OCI-M2 (cell line): ENCODE data around the gene FGFR1OP2.

Source experiments
- DNase-seq: peaks from one replicate; lab custom pipeline; 2025; ENCODE audit not compliant: unreplicated experiment; lab: John Stamatoyannopoulos, UW

Gene FGFR1OP2

DNA sequence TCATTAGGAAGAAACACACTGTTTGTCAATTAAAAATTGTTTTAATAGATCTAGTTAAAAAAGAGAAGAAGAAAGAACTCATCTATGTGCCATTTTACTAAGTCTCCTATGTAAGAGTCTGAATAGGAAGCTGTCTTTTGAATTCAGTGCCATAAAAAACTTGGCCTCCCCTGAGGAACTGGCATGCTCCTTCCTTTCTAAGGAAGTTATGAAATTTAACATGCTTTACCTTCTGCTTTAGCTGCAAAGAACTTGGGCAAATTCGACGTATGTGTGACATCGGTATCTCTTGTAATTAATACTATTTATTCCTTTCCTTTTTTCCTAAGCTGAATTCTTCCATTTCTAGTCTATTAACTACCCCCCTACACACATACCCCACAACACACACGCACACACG lies 63.4 kb downstream of the FGFR1OP2 start:
- no peak for DNase-seq

DNA sequence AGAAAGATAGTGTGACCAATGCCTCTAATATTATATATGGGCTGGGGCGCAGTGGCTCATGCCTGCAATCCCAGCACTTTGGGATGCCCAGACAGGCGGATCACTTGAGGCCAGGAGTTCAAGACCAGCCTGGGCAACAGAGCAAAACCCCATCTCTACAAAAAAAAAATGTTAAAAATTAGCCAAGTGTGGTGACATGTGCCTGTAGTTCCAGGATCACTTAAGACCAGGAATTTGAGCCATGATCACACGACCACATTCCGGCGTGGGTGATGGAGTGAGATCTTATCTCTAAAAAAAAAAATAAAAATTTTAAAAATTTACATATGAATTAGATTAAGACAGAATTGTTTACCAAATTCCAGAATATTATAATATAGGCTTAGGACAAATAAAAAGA lies 63.9 kb downstream of the FGFR1OP2 start:
- DNase-seq, result no peak

DNA sequence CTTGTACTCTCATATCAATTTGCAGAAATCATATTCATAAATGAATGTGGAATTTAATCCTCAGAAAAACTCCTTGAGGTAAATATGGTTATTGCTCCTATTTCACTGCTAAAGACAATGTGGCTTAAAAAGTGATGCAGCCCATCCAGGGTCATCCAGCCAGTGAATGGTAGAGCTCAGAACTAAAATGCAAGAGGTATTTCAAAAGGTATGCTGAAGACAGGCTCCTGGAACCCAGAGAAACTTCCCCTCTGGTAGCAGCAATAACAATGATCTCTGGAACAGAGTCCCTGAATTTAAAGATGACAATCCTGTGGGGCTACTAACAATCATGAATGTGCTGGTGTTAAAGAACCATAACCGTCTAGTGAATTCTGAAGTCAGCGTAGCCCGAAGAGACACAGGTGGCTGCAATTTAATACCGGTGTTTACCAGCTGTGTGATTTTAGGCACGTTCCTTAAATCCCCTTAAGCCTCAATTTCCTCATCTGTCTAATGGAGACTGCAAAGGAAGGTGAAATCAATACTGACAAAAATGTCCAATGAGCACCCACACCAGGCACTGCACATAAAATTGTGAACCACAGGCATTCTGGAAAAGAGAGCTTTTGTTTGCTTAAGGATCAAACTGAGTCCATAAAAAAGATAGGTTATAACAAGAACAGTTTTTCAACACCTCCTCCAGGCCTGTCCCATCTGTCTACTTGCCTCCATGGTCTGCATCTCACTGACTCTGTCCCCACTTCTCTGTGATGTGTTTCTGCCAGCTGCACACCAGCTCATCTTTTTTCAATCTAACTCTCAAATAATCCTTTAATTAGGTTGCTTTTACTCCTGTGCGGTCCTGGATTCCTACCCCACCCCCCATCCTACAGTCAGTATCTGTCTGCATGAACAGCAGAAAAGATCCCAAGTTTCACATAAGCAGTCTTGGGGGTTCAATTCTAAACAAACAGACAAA lies 65.4 kb downstream of the FGFR1OP2 start:
- no peak for DNase-seq

DNA sequence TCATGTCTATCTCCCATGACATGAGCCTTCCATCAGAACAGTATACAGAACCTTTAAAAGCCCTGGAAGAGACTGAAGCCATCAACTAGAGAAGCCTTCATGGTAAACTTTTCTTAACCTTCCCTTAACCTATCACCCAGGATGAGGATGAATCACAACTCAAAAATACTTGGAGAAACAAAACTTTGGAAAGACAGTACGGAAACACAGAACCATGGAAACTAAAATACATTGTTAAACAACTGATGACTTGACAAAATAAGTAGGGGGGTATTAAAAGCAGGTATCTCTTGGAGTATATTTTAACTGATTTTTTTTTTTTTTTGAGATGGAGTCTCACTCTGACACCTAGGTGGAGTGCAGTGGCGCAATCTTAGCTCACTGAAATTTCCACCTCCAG lies 67.2 kb downstream of the FGFR1OP2 start:
- DNase-seq, result no peak

DNA sequence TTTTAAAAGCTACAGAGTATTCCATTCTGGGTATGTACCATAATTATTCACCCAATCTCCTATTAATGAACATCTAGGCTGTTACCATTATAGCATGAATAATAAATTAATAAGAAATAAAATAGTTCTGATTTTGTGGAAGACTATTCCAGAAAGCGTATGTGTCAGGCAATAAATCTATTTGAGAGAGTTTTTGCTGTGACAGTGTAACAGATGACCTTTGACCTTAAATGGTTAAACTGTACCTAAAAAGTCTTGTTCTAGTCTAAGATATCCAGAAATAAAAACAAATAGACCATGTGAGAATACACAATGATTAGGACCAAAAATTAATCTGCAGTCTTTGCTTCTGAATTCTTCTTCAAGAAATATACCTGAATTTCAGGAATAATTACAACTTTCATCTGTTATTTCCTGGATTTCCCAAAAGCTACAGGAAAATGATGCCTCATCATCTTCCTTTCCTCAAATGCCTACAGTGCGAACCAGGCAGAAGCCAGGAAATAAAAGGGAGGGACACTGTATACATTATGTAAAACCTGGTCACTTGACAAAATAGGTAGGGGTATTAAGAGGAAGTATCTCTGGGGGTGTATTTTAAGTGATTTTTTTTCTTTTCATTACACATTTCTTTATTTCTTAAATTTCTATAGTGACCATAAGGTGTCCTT lies 68.7 kb downstream of the FGFR1OP2 start:
- DNase-seq, result no peak

DNA sequence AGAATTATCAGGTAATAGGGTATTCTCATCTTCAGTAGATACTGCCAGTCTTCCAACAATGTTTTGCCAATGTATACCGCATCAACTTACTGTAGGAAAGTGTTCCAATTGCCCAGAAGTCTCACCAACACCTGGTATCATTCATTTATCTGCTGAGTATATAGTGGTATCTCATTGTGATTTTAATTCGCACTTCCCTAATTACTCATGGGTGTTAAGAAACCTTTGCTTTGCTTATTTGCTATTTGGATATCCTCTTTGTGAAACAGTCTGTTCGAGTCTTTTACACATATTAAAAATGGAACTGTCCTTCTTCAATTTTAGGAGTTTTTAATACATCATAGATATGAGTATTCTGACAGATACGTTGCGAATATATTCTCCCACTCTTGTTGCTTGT lies 69.8 kb downstream of the FGFR1OP2 start:
- no peak for DNase-seq

DNA sequence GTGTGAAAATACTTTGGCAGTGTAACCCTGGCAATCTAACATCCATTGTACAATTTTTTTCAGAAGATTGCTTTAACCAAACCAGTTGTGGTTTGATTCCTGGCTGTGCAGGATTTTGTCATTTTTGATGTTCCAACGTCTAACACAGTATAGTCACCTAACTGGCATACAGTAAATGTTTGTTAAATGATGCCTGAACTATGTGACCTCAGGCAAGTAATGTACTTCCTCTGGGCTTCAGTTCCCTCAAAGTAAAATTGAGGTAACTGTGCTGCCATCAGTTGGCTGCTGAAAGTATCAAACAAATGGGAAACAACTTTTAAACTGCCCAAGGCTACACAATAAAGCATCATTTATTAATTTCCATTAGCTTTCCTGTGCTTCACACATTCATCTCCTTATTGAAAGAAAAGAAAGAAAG lies 71.6 kb downstream of the FGFR1OP2 start:
- no peak for DNase-seq

DNA sequence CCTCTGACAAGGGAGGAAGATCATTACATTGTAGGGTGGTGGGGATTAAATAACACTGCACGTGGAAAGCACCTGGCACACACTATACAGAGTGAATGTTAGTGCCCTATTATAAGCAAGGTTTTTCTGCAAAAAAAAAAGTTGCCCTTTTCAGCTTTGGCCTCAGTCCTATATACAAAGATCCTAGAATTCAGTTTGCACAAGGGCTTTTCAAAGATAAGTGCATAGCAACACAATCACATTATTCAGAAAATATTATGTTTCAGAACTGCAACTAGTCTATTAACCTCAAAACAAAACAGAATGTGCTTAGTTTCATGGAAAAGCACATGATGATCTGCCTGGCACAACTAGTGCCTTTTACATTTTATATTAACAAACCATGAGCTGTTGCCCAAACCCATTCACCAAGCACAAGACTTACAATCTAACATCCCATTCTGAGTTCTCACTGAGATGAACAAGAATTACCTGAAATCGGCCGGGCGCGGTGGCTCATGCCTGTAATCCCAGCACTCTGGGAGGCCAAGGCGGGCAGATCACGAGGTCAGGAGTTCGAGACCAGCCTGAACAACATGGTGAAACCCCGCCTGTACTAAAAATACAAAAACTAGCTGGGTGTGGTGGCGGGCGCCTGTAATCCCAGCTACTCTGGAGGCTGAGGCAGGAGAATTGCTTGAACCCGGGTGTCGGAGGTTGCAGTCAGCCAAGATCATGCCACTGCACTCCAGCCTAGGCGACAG lies 74.1 kb downstream of the FGFR1OP2 start:
- no peak for DNase-seq

DNA sequence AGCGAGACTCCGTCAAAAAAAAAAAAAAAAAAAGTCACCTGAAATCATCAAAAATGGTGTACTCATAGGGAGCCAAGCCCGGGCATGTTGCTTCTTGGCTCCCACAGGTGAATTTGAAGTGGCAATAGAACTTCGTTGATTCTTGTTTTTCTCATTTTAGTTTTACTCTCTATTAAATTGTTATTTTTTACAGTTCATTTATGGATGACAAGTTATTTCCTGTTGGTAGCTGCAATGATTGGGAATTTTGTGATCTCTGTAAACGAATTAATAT lies 74.6 kb downstream of the FGFR1OP2 start:
- no peak for DNase-seq

DNA sequence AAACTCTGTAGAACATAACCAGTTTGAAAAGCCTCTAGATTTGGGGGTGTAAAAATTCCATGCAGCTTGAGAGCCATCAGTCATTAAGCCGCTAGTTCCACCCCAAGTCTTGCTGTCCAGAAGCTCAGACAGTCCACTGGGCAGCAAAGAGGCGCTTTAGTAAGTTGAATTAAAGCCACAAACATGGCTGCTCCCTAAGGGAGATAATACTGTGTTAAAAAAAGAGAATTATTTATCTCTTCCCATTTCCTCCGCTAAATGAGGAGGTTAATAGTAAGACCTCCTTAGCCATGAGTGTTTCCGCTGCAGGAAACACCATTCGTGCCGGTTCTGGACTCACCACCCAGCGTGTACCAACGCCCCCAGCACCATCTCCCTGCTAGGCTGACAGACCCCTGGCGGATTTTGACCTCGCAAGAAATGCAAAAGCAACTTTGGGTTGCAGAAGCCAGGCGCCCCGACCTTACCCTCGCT lies 75.4 kb downstream of the FGFR1OP2 start:
- DNase-seq, result no peak

DNA sequence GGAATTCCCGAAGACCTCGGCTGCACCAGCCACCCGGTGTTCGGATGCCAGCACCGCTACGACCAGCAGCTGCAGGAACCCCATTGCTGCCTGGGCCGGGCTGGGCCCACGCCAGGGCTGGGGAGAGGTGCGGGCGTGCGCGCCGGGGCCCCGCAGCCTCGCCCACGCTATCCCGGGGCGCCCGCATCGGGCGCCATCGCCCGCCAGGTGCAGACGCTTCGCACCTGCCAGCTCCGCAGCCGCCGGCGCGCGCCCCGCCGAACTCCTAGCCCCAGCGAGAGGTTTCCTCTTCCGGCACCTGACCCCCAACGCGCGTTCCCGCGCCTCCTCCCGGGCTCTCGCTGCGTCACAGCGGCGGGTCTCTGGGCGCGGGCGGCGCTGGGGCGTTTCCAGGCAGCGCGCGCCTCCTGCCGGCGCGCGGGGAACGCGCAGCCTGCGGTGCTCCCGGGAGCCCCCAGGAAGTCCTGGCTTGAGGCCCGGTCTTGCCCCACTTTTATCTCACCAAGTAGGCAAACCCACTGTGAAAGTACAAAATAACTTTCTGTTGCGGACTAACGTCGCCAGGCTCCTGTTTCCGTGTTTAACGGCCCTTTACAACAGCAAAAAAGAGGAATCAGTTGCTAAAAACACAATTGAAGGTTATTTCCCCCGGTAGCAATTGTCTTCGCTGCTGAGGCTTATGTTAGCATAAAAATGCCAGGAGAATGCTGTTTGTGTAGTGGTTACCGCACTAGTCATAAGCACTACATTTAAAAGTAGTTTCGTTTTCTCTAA lies 76.0 kb downstream of the FGFR1OP2 start, which contains the start of gene TM7SF3:
TSS of gene TM7SF3 (minus strand) at position 300 of the 774 bp plus-strand sequence. CDS start at position 84, 216 bp downstream.
- no peak for DNase-seq

DNA sequence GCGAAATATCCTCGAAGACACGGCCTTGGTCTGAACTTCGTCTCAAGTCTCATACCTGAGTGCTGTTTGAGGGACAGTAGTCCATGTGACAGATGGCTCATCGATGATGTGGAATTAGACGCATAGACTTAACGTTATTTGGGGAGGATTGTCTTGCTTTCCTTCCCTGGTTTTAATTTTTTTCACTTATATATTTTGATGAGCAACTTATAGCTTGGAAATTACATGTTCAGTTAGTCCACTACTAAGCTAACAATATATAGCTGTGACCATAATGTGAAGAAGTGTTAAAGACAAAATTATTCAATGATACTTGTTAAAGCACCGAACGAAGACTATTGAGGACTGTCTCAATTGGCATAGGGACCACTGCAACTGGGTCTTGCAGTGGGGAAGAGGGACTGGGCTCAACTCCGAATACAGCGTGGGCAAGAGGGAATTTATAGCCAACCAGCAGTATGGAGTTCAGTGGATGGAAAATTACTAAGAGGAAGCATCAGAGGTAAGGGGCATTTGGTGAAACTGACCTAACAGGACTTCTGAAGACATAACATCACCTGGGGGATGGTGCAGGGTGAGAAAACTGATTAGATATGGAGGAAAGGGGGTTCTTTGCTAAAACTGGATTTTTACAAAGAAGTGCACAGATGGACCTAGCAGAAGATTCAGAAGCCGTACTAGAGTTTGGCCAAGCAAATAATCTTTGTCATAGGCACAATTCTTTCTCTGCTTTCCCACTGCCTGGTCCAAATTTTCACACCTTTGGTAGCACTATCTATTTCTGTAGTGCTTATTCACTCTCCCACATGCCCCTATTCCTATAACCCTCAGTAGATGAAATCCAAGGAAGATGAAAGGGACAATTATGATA lies 76.8 kb downstream of the FGFR1OP2 start:
- no peak for DNase-seq

DNA sequence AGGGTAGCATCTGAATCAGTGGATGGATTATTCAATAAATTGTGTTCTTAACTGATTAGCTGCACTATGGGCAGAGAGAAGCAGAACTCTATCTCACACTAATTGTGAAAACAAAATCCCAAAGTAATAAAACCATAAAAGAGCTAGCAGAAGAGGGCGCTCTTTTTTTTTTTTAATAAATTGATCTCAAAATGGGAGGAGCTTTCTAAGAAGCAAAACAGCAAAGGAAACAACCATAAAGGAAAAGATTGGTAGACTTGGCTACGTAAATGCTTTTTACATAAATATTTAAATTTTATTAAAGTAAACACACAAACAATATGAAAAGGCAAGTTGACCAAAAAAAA lies 77.4 kb downstream of the FGFR1OP2 start:
- no peak for DNase-seq
